ENCODE measurements around the gene DESI1.
"Not testable (repeated sequence)": the region's sequence is repeated elsewhere in the genome, so short reads cannot be mapped to it uniquely, and the experiment has no call there.

Gene DESI1

DNA sequence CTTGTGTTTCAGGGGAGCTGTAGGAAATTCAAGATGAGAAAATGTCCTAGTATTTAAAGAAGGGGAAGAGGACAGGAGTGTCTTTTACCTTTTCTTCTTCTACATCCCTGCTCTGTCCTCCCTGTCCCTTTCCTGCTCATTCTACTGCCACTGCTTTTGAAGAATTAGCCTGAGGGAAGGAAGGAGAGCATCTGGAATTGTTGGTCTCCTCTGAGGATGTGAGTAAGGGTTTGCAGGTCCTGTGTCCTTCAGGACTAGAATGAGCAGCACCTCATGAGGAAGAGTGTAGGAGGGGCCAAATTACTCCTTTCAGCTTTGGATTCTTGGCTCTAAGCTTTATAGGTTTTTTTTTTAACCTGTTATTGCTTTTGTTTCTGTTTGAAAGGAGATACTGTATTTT, 43.6 kb upstream of the DESI1 start:
- Histone ChIP-seq H3K4me3 (ENCODE audit: low read length, poor library complexity, severe bottlenecking) (no peak overlapping the region), H3K9ac (ENCODE audit: low read depth, low read length, poor library complexity, severe bottlenecking) (no peak overlapping the region), H3K79me2 (ENCODE audit: insufficient read depth, low read length) (no peaks in the 10 kb centered on the region), H3K9me3 (ENCODE audit: insufficient read depth, low read depth, low read length) (no peaks in the 10 kb centered on the region), H3F3A (ENCODE audit: low read depth) (no peaks in the 10 kb centered on the region), H3K9me2 (replicated peaks; ENCODE audit: low read depth, low read length) (no peaks in the 10 kb centered on the region), H3K27me3 (ENCODE audit: insufficient read depth, low read length, poor library complexity, severe bottlenecking) (no peaks in the 10 kb centered on the region), H3K36me3 (ENCODE audit: insufficient read depth, low read length) (peaks cover 60% of the 10 kb centered on the region), H3K4me2 (ENCODE audit: low read depth, low read length, poor library complexity, severe bottlenecking) (no peak overlapping the region), H4K20me1 (ENCODE audit: insufficient read depth, low read length, poor library complexity, severe bottlenecking) (no peaks in the 10 kb centered on the region), H3K4me1 (ENCODE audit: insufficient read depth, low read length, poor library complexity, severe bottlenecking) (peaks cover 6% of the 10 kb centered on the region), H2AFZ (ENCODE audit: low read length) (no peak overlapping the region)
- no peak for TF ChIP-seq EZH2phosphoT487 (IDR thresholded peaks at IDR 0.05; ENCODE audit: borderline replicate concordance)
- TF ChIP-seq, protein P1, sequence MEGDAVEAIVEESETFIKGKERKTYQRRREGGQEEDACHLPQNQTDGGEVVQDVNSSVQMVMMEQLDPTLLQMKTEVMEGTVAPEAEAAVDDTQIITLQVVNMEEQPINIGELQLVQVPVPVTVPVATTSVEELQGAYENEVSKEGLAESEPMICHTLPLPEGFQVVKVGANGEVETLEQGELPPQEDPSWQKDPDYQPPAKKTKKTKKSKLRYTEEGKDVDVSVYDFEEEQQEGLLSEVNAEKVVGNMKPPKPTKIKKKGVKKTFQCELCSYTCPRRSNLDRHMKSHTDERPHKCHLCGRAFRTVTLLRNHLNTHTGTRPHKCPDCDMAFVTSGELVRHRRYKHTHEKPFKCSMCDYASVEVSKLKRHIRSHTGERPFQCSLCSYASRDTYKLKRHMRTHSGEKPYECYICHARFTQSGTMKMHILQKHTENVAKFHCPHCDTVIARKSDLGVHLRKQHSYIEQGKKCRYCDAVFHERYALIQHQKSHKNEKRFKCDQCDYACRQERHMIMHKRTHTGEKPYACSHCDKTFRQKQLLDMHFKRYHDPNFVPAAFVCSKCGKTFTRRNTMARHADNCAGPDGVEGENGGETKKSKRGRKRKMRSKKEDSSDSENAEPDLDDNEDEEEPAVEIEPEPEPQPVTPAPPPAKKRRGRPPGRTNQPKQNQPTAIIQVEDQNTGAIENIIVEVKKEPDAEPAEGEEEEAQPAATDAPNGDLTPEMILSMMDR (conservative IDR thresholded peaks at IDR 0.05; ENCODE audit: low read length), result no peak

DNA sequence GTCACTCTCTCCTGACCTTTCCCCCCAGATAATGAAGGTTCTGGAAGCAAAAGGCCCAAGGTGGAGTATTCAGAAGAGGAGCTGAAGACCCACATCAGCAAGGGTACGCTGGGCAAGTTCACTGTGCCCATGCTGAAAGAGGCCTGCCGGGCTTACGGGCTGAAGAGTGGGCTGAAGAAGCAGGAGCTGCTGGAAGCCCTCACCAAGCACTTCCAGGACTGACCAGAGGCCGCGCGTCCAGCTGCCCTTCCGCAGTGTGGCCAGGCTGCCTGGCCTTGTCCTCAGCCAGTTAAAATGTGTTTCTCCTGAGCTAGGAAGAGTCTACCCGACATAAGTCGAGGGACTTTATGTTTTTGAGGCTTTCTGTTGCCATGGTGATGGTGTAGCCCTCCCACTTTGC, 42.8 kb upstream of the DESI1 start:
- H3K27me3 ChIP-seq (ENCODE audit: insufficient read depth, low read length, poor library complexity, severe bottlenecking); H3F3A ChIP-seq (ENCODE audit: low read depth): not testable (repeated sequence)
- H3K36me3 ChIP-seq (ENCODE audit: insufficient read depth, low read length), result peaks cover 69% of the 10 kb centered on the region

GRCh38 chr22:41661713-41662112, 40.9 kb upstream of the DESI1 start:
- Histone ChIP-seq H3K9me3 (ENCODE audit: insufficient read depth, low read depth, low read length) (no peaks in the 10 kb centered on the region), H3K36me3 (ENCODE audit: insufficient read depth, low read length) (peaks cover 88% of the 10 kb centered on the region), H3K4me3 (ENCODE audit: low read length, poor library complexity, severe bottlenecking) (no peak overlapping the region), H3K4me1 (ENCODE audit: insufficient read depth, low read length, poor library complexity, severe bottlenecking) (no peaks in the 10 kb centered on the region), H3K9me2 (replicated peaks; ENCODE audit: low read depth, low read length) (no peaks in the 10 kb centered on the region), H3K9ac (ENCODE audit: low read depth, low read length, poor library complexity, severe bottlenecking) (no peak overlapping the region), H3K4me2 (ENCODE audit: low read depth, low read length, poor library complexity, severe bottlenecking) (no peak overlapping the region), H4K20me1 (ENCODE audit: insufficient read depth, low read length, poor library complexity, severe bottlenecking) (no peaks in the 10 kb centered on the region), H2AFZ (ENCODE audit: low read length) (no peak overlapping the region), H3K27me3 (ENCODE audit: insufficient read depth, low read length, poor library complexity, severe bottlenecking) (no peaks in the 10 kb centered on the region), H3K79me2 (ENCODE audit: insufficient read depth, low read length) (no peaks in the 10 kb centered on the region), H3F3A (ENCODE audit: low read depth) (no peaks in the 10 kb centered on the region)
- TF ChIP-seq EZH2phosphoT487 (IDR thresholded peaks at IDR 0.05; ENCODE audit: borderline replicate concordance), result no peak
- TF ChIP-seq, protein P1 (conservative IDR thresholded peaks at IDR 0.05; ENCODE audit: low read length), result no peak

More for the DNA sequence above, 42.8 kb upstream of the DESI1 start:
- not testable (repeated sequence) for H3K9ac ChIP-seq (ENCODE audit: low read depth, low read length, poor library complexity, severe bottlenecking); H3K79me2 ChIP-seq (ENCODE audit: insufficient read depth, low read length); H3K4me3 ChIP-seq (ENCODE audit: low read length, poor library complexity, severe bottlenecking); H4K20me1 ChIP-seq (ENCODE audit: insufficient read depth, low read length, poor library complexity, severe bottlenecking); H2AFZ ChIP-seq (ENCODE audit: low read length); H3K9me2 ChIP-seq (replicated peaks; ENCODE audit: low read depth, low read length); H3K4me1 ChIP-seq (ENCODE audit: insufficient read depth, low read length, poor library complexity, severe bottlenecking); H3K4me2 ChIP-seq (ENCODE audit: low read depth, low read length, poor library complexity, severe bottlenecking); H3K9me3 ChIP-seq (ENCODE audit: insufficient read depth, low read depth, low read length)

DNA sequence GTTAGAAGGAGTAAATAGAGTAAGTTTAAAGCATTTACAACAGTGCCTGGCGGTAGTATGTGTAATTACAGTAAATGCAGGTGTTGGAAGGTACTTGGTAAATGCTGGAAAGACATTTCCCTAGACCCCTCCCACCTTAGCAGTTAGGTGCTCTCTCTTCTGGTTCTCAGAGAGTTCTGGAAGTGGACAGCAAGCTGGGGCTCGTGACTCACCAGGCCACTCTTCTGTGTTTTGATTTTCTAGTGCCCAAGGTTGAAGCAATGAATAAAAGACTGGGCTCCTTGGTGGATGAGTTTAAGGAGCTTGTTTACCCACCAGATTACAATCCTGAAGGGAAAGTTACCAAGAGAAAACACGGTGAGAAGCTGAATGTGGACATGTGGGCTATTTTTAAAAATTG, 40.2 kb upstream of the DESI1 start:
- no peaks in the 10 kb centered on the region for H3K9me3 ChIP-seq (ENCODE audit: insufficient read depth, low read depth, low read length)
- H3K27me3 ChIP-seq (ENCODE audit: insufficient read depth, low read length, poor library complexity, severe bottlenecking), result no peaks in the 10 kb centered on the region
- no peaks in the 10 kb centered on the region for H3K4me1 ChIP-seq (ENCODE audit: insufficient read depth, low read length, poor library complexity, severe bottlenecking)
- no peak overlapping the region for H3K9ac ChIP-seq (ENCODE audit: low read depth, low read length, poor library complexity, severe bottlenecking)
- no peaks in the 10 kb centered on the region for H4K20me1 ChIP-seq (ENCODE audit: insufficient read depth, low read length, poor library complexity, severe bottlenecking)
- no peak for TF ChIP-seq EZH2phosphoT487 (IDR thresholded peaks at IDR 0.05; ENCODE audit: borderline replicate concordance)
- TF ChIP-seq, protein P1 (conservative IDR thresholded peaks at IDR 0.05; ENCODE audit: low read length), result no peak
- H3K4me3 ChIP-seq (ENCODE audit: low read length, poor library complexity, severe bottlenecking), result no peak overlapping the region
- H3K79me2 ChIP-seq (ENCODE audit: insufficient read depth, low read length), result no peaks in the 10 kb centered on the region
- H3F3A ChIP-seq (ENCODE audit: low read depth), result no peaks in the 10 kb centered on the region
- no peak overlapping the region for H3K4me2 ChIP-seq (ENCODE audit: low read depth, low read length, poor library complexity, severe bottlenecking)
- no peak overlapping the region for H2AFZ ChIP-seq (ENCODE audit: low read length)
- H3K36me3 ChIP-seq (ENCODE audit: insufficient read depth, low read length), result peaks cover 93% of the 10 kb centered on the region
- H3K9me2 ChIP-seq (replicated peaks; ENCODE audit: low read depth, low read length), result no peaks in the 10 kb centered on the region

Data from Loucy (cell line).